Measurements from ENCODE around the gene ASTN2. TPM values are rescaled to one million over a fixed set of nuclear protein-coding genes. Genes with fewer than 3 reads are reported as not detected.

Gene ASTN2
- polyA plus RNA-seq, 1 experiment = 12.8 TPM

- CTCF ChIA-PET = interaction anchor here (0.6 to 9.6 kb wide), 4 partner anchors 72 to 1025 kb away, joined by 3 to 91 read pairs (median 3); no protein-coding TSS in a partner anchor
These were observed 840.7 kb downstream of the ASTN2 start for GRCh38 chr9:116574027-116574679.

GRCh38 chr9:116572095-116572748, 842.6 kb downstream of the ASTN2 start:
- H3K36me3 ChIP-seq (ENCODE audit: control insufficient read depth, insufficient read depth, low read length) = no peaks in the 10 kb centered on the region
- H3K27me3 ChIP-seq (ENCODE audit: control insufficient read depth, insufficient read depth, low read length) = no peaks in the 10 kb centered on the region
- no peak overlapping the region for H3K4me3 ChIP-seq (ENCODE audit: low read depth, low read length)
- ChIA-PET POLR2A (no interaction called here), CTCF (interaction anchor here (0.6 to 9.6 kb wide), 40 partner anchors 8 to 988 kb away, joined by 3 to 91 read pairs (median 4); no protein-coding TSS in a partner anchor)
- no peak for DNase-seq (ENCODE audit: low read depth)
- TF ChIP-seq CTCF (IDR thresholded peaks at IDR 0.05; ENCODE audit: insufficient read depth, low read depth, low read length) = peak; percentile 97

More at GRCh38 chr9:116574027-116574679, 840.7 kb downstream of the ASTN2 start:
- no peak for DNase-seq (ENCODE audit: low read depth)
- no peak for TF ChIP-seq CTCF (IDR thresholded peaks at IDR 0.05; ENCODE audit: insufficient read depth, low read depth, low read length)
- Histone ChIP-seq H3K27me3 (ENCODE audit: control insufficient read depth, insufficient read depth, low read length) (no peaks in the 10 kb centered on the region), H3K36me3 (ENCODE audit: control insufficient read depth, insufficient read depth, low read length) (no peaks in the 10 kb centered on the region), H3K4me3 (ENCODE audit: low read depth, low read length) (no peak overlapping the region)
- POLR2A ChIA-PET = no interaction called here

GRCh38 chr9:116569111-116569510, 845.7 kb downstream of the ASTN2 start:
- DNase-seq (ENCODE audit: low read depth) = no peak
- POLR2A ChIA-PET = no interaction called here
- no peak overlapping the region for H3K4me3 ChIP-seq (ENCODE audit: low read depth, low read length)
- no peaks in the 10 kb centered on the region for H3K36me3 ChIP-seq (ENCODE audit: control insufficient read depth, insufficient read depth, low read length)
- TF ChIP-seq CTCF (IDR thresholded peaks at IDR 0.05; ENCODE audit: insufficient read depth, low read depth, low read length) = no peak
- CTCF ChIA-PET = interaction anchor here (0.9 to 9.6 kb wide), 3 partner anchors 78 to 977 kb away, joined by 4 to 91 read pairs (median 4); no protein-coding TSS in a partner anchor
- no peaks in the 10 kb centered on the region for H3K27me3 ChIP-seq (ENCODE audit: control insufficient read depth, insufficient read depth, low read length)

- DNase-seq (ENCODE audit: low read depth) = no peak
- Histone ChIP-seq H3K4me3 (ENCODE audit: low read depth, low read length) (no peak overlapping the region), H3K27me3 (ENCODE audit: control insufficient read depth, insufficient read depth, low read length) (no peaks in the 10 kb centered on the region), H3K36me3 (ENCODE audit: control insufficient read depth, insufficient read depth, low read length) (no peaks in the 10 kb centered on the region)
- no peak for TF ChIP-seq CTCF (IDR thresholded peaks at IDR 0.05; ENCODE audit: insufficient read depth, low read depth, low read length)
- ChIA-PET POLR2A (no interaction called here), CTCF (no interaction called here)
These were observed 848.0 kb downstream of the ASTN2 start for GRCh38 chr9:116566677-116567488.

GRCh38 chr9:116565986-116566385, 848.9 kb downstream of the ASTN2 start:
- CTCF ChIA-PET = interaction anchor here (1.0 to 1.3 kb wide), 2 partner anchors 10 to 974 kb away, joined by 3 read pairs; no protein-coding TSS in a partner anchor
- no peak for DNase-seq (ENCODE audit: low read depth)
- H3K36me3 ChIP-seq (ENCODE audit: control insufficient read depth, insufficient read depth, low read length) = no peaks in the 10 kb centered on the region
- H3K27me3 ChIP-seq (ENCODE audit: control insufficient read depth, insufficient read depth, low read length) = no peaks in the 10 kb centered on the region
- POLR2A ChIA-PET = no interaction called here
- H3K4me3 ChIP-seq (ENCODE audit: low read depth, low read length) = no peak overlapping the region
- TF ChIP-seq CTCF (IDR thresholded peaks at IDR 0.05; ENCODE audit: insufficient read depth, low read depth, low read length) = no peak
